Activated T-cell treated with anti-CD3 and anti-CD28 coated beads for 4 hours (primary cell): ENCODE measurements around the gene CLCN7.

Experiments used
- DNase-seq: peaks from one replicate; pipeline ENCODE4 v3.0.0-alpha.2; 2020

CLCN7 gene, protein sequence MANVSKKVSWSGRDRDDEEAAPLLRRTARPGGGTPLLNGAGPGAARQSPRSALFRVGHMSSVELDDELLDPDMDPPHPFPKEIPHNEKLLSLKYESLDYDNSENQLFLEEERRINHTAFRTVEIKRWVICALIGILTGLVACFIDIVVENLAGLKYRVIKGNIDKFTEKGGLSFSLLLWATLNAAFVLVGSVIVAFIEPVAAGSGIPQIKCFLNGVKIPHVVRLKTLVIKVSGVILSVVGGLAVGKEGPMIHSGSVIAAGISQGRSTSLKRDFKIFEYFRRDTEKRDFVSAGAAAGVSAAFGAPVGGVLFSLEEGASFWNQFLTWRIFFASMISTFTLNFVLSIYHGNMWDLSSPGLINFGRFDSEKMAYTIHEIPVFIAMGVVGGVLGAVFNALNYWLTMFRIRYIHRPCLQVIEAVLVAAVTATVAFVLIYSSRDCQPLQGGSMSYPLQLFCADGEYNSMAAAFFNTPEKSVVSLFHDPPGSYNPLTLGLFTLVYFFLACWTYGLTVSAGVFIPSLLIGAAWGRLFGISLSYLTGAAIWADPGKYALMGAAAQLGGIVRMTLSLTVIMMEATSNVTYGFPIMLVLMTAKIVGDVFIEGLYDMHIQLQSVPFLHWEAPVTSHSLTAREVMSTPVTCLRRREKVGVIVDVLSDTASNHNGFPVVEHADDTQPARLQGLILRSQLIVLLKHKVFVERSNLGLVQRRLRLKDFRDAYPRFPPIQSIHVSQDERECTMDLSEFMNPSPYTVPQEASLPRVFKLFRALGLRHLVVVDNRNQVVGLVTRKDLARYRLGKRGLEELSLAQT

DNA sequence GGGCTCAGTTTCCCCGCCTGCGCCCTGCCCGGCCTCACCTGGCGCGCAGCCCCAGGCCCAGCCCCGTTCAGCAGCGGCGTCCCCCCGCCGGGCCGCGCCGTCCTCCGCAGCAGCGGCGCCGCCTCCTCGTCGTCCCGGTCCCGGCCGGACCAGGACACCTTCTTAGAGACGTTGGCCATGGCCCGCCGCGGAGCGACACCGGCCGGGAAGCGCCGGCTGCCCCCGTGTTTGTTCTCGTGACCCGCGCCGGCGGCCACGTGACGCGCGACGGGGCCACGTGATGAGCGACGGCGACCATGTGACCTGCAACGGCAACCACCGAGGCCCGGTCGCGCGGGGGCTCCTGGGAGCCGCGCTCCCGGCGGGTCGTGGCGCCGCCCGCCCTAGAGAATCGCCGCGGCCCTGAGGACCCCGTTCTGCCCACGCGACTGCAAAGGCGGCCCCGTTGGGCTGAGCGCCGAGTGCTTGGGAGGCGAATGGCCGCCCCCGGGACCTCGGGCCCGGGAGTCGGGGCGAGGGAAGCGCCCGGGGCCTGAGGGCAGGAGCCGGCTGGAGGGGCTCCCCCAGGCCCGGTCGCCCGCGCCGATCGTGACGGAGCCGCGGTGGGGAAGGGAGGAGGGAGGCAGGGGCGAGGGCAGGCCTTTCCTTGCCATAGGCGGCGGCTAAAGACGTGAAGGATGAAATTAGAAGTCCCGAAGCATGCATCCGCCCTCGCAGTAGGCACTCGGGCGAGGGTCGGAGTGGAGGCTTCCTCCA lies at the start of gene CLCN7:
Gene CLCN7, minus strand, starts transcription at position 233 of the 756 bp plus-strand sequence. Its CDS starts 54 bp downstream, at position 179.
- peak; percentile 81 for DNase-seq

DNA sequence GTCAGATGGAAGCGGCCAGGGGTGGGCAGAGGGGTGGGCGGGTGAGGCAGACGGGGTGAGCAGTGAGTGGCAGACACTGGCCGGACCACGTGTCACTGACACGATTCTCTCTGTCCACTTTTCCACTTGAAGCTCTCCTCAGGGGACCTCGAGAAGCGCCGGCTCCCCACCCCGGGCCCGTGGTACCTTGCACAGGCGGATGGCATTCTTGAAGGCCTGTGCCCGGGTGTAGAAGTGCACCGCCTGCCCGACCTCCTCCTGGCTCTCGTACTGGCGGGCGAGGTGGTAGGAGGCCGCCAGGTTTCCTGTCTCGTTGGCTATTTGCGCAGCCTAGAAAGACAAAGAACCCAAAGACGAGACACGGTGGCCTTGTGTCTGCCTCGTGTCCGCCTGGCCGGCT lies 49.5 kb upstream of the CLCN7 start:
- no peak for DNase-seq

DNA sequence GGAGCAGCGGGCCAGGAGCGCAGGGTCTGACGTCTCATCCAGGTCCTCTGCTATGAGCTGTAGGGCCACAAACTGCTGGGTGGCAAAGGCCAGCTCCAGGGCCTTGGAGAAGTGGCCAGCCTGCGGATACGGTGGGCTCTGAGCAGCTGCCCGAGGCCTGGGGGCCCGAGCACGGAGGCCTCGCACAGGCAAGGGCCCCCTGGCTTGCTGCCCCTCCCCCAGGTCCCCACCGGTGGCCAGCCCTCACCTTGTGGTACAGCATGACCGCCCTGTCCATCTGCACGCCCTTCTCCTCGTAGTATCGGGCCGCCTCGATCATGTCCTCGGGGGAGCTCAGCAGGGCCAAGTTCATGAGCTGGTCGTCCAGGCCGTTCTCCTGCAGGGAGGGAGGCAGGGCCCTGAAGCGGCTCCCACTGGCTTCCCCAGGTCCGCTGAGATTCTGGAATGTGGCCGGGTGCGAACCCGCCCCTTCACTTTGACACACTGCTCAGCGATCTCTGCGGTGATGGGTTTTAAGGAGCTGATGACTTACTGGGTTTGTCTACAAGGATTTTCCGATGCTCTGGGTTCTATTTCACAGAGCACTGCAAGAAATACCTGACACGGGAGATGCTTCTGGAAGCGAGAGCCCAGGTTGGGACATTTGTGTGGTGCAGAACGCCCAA lies 48.9 kb upstream of the CLCN7 start:
- no peak for DNase-seq

DNA sequence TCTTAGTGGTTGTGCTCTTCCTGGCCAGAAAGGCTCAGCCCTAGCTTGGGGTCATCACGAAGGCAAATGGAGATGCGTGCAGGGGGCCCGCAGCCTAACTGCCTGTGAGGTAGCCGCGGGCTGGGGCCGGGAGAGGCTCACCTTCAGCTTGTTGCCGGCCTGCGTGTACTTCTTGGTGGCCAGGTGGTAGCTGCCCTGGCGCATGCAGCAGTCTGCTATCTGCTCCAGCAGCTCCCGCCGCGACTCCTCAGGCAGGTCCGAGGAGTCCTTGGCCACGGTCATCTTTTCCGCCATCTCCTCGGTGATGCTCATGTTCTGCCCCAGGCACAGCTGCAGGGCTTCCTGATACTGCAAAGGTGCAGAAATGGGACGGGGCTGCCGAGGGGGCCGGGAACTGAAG lies 45.6 kb upstream of the CLCN7 start:
- DNase-seq = no peak

DNA sequence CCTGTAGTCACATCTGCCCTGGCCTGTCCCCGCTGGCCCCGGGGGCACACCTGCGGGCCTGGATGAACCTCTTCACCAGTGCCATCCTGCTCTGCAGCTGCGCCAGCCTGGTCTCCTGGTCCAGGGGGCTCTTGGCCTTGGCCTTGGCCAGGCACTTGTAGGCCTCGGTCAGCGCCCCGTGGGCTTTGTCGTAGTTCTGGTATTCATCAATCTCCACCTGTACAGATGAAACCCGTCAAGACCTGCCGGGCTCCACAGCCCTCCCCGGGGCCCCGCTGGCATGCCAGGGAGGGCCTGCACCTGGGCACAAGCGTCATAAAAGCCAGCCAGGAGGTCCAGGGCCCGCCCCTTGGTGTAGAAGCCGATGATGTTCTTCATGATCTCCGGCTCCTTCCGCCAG lies 45.0 kb upstream of the CLCN7 start:
- DNase-seq = no peak

DNA sequence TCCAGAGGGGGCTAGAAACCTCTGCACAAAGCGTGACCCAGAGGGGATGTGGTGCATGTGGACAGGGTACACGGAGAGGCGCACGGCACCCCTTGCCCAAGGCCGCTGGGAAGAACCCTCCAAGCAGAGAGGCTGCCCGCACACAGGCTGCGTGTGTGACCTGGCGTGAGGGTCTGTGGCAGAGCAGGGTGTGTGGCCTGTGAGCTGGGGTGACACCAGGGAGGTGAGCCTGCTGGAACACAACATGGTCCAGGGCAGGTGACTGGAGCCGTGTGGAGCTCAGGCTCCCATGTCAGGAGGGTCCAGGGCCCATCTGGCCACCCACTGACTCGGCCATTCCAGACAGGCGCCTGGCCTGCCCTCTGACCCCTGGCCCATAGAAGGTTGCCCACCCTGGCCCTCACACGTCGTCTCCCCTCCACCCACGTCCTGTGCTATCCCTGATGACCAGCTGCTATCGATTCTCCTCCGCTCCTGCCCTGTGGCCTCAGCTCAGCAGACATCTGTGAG lies 43.9 kb upstream of the CLCN7 start:
- no peak for DNase-seq

DNA sequence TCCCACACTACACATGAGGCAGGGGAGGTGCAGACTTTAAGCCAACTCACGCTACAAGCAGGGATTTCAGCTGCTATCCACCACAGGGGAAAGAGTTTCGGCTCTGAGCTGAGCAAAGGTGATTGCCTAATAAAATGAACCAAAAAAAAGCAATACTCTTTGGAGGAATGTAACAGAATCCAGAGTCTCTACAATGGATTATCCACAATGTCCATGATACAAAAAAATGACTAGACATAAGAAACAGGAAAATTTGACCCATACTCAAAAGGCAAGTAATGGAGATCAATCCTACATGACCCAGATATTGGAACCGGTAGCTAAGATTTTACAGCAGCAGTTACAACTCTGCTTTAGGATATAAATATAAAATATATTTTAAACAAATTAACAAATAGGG lies 39.7 kb upstream of the CLCN7 start:
- no peak for DNase-seq

DNA sequence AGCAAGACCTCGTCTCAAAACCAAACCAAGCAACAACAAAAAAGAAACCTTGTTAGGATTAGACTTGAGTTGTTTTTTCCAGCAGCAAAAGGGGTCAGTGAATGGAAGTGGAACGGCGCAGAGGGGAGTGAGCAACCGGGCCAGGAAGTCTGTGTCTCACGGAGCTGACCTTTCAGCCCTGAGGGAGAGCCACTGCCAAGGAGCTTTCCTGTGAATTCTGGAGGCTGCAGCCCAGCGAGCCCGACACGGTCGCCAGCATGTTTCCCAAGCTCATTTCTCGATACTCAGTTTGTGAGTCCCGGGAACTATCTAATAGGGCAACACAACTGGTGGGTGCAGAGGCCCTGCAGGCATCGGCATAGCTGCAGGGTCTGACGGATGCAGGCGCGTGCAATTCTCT lies 37.9 kb upstream of the CLCN7 start:
- no peak for DNase-seq

DNA sequence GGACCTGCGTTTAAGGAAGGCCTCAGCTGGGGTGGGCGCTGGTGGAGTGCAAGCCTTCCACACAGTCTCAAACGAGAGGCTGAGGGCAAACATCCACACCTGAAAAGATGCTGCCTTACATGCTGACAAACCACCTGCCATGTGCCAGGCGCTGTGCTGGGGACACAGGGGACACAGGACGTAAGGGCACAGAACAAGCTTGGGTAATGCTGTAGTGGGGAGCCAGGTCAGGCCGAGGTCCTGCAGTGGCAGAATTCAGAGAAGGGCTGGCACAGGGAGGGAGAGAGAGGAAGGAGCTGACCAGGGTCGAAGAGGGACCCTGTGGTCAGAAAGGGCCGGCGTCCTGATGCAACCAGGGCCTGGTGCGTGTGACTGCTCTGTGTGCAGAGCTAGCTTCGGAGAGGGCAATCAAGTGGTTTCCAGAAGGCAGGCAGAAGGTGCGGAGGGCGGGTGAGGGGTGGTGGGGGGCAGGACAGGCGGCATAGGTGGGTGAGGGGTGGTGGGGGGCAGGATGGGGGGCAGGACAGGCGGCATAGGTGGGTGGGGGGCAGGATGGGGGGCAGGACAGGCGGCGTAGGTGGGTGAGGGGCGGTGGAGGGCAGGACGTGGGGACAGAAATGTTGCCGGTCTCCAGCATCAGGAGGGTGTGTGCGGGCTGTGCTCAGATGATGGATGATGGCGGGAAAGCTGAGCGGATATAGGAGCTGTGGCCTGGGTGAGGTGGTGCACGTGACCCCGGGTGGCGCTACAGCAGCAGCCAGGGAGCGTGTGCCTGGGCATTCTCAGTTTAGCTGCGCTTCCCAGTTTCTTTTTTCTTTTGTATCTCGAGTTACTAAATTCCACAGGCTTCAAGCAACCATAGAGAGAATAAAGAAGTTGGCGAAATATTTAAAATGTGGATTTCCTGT lies 37.1 kb upstream of the CLCN7 start:
- DNase-seq = no peak

DNA sequence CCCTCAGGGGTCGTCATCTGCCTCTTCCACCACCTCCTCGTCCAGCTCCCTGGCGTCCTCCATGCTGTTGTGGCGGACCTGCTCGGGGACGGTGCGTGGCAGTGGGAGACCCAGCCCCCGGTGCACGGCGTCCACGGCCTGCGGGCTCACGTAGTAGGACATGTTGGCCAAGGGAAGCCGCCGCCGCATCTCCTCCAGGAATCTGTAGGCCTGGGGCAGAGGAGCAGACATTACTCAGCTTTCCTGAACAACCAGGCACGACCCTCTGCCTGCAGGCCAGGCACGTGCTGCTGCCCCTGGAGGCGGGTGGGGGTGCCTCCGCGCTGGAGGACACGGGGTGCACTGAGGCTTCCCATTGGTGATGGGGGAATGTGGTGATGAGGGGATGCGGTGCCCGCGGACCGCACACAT lies 36.1 kb upstream of the CLCN7 start:
- no peak for DNase-seq

DNA sequence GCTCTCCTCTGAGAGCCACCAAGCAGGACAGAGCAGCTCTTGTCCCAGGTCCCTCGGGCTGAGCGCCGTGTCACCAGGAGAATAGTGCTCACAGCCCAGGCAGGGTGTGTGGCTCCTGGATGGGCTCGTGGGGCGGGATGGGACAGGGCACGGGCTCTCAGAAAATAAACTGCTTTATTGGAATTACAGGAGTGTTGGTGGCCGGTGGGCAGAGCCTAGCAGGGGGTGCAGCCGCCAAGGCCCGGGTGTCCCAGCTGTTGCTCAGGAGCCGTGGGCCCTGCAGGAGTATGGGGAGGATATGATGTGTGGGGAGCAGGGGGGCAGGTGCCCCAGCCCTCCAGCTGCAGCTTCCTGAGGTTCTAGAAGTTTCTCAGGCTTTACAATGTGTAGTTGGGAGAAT lies 35.4 kb upstream of the CLCN7 start:
- DNase-seq = no peak

DNA sequence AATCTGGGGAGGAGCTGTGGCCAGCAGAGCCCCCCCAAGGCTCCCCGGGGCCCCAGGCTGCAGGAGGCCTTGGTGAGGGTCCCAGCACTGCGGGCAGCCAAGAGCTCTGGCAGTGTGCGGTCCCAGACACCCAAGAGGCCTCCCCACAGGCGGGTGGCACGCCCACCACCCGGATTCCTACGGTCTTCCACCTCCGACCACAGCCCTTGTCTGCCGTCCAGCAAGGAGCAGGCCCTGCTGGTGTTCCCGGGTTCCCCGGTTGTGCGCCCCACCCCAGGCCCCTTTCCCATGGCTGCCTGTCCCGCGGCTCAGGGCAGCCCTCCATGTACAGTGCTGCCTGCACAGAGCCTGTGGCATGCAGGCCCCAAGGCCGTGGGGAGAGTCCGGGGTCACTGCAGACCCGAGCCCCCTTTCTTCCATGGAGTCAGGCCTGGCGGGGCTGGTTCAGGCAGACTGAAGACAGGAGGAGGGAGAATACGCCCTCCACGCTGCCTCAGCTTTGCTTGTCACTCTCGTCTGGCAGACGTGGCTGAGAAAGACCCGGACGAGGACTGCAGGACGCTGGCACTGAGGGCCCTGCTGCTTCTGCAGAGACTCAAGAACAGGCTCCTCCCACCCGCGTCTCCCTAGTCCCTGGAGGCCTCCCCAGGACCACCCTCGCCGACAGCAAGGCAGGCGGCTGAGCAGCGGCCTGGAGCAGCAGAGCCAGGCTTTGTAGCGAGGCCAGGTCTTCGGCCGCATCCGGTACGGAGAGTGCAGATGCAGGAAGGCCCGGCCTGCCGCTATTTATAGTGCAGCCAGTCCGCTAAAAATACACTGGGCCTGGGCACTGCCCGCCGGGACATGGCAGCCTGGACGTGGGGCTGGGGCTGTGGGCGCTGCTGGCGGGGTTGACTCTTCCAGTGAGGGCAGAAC lies 34.7 kb upstream of the CLCN7 start:
- DNase-seq = no peak

DNA sequence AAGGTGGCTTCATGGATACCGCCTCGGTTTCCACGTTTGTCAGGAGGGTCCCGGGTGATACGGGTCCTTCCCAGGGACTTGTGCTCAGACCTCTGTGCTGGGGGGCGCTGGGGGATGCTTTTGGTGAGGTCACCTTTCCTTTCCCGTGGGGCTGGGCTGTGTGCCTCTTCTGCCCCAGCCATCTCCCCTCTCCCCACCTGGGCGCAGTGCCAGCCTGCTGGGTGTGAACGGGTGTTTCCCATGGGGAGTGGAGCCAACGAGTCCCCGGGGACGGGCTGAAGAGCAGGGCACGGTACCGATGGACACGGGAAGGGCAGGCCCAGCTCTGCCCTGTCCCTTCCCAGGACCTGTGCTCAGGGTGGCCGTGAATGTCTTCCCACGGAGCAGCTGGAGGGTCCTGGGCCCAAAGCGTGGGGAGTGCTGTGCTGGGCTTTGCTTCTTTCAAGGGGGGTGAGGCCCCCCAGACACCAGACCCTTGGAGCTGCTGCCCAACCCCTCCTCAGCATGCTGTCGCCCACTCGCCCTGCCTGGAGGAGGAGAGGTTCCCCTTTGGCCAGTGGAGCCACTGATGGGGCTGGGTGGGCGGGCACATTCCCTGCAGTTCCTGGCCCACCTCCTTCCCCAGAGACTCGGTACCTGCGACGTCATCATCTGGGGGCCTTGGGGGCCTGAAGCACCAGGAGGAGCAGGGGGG lies 33.8 kb upstream of the CLCN7 start:
- no peak for DNase-seq

DNA sequence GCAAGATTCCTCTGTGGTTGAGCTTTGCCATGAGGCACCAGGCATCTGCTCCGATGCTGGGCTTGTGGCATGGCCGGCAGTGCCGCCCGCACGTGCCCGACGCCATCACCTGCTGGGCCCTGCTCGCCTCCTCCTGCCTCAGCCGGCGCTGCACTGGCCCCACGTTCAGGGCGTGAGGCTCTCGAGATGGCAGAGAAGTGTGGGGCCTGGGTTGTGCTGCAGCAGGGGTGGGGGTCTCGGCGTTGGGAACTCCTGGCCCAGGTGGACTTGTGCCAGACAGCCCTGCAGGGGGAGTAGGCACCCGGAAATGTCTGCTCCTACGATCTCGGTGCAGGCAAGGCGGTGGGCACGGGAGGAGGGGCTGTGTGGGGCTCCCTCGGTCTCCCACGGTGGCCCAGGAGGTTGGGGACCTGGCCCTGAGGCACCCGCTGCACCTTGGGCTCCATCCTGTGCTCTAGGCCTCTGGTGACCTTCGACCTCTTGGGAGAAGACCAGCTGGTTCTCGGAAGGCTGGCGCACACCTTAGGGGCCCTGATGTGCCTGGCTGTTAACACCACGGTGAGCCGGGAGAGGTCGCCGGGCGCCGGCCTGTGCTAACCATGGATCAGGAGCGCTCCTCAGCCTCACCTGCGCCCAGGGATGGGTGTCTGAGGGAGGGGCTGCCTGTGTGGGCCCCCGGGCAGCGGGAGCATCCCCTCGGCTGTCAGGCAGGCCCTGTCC lies 31.8 kb upstream of the CLCN7 start:
- no peak for DNase-seq

DNA sequence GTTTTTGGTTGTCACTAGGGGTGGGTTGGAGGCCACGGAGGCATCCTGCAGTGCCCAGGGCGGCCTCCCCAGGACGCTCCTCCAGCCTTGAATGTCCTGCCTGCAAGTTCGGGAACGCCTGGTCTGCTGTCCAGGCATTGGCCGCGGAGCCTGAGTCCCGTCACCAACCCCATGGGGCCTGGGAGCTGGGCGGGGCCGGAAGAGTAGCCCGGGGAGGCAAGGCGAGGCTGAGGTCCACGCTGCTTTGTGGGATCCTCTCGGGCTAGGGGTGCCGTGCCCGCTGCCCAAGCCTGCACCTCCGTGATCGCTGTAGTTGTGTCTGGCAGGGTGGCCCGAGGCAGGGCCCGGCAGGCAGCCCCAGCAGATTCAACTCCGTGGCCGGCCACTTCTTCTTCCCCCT lies 31.1 kb upstream of the CLCN7 start:
- DNase-seq = no peak

DNA sequence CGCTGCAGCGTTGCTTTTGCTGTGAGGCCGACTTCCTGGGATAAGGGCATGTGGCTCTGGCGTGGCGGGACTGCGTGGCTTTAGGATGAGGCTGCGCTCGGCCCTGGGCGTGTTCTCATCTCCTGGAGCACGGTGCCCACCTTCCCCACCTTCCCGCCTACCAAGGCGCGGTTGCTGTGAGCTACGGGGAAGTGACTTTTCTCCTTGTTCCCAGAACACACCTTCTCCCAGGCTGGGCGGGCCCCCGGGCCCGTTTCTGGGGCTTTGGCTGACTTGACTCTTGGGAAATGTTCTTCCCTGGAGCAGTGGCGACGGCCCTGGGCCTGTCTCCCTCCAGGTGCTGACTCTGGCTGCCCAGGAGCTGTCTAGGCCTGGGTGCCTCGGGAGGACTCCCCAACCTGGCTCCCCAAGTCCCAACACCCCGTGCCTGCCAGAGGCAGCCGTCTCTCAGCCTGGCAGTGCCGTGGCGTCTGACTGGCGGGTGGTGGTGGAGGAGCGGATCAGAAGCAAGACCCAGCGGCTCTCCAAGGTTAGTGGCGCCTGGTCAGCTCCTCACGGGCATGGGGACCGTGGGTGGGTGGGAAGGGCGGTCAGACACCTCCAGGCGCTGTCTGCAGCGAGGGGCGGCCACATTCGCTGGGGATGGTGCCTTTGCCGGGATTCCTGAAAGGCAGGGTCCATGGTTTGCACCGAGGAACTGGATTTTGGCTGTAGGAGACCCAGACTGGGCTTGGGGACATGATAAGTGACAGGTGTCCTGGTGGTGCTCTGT lies 30.4 kb upstream of the CLCN7 start:
- no peak for DNase-seq

DNA sequence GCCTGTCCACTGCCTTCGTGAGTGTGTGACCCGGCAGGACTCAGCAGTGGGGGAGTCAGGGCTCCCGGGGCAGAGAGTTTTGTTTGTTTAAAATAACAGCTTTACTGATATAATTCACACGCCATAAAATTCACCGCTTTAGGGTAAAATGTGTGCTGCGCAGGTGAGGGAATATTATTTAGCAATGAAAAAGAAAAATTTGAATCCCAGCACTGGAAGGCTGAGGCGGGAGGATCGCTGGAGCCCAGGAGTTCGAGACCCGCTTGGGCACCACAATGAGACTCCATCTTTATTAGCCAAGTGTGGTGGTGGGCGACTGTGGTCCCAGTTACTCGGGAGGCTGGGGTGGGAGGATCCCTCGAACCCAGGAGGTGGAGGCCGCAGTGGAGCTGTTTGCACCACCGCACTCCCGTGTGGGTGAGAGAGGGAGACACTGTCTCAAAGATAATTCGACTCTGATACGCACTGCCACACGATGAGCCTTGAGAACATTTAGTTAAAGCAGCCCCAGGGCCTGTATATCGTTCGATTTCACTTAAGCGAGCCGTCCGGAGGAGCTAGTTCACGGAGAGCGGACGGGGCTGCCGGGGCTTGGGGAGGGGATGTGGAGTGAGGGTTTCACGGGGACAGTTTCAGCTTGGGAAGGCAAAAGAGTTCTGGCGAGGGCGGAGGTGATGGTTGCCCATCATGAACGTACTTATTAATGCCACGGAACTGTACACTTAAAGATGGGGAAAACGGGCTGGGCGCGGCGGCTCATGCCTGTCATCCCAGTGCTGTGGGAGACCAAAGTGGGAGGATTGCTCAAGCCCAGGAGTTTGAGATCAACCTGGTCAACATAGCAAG lies 28.5 kb upstream of the CLCN7 start:
- no peak for DNase-seq
